Duodenal mucosa (tissue), 2 donors: ENCODE data around the gene ZFP36.

Experiments
- H3K27ac ChIP-seq: one replicate; pipeline ENCODE4 v1.7.0; 2013; ENCODE audit warnings: low read depth, low read length
- H3K27me3 ChIP-seq, 2 donors: one replicate each; pipeline ENCODE4 v1.7.0; 2013; ENCODE audit warnings: low read length in 2 of 2, control low read depth in 1 of 2; ENCODE audit not compliant: insufficient read depth in 2 of 2, control insufficient read depth in 1 of 2
- H3K36me3 ChIP-seq, 2 donors: one replicate each; pipeline ENCODE4 v1.7.0; 2013; ENCODE audit warnings: low read length in 2 of 2, control low read depth in 1 of 2; ENCODE audit not compliant: insufficient read depth in 2 of 2, control insufficient read depth in 1 of 2
- H3K4me1 ChIP-seq, 2 donors: one replicate each; pipeline ENCODE4 v1.7.0; 2013; ENCODE audit warnings: low read length in 2 of 2, control low read depth in 1 of 2; ENCODE audit not compliant: insufficient read depth in 2 of 2, control insufficient read depth in 1 of 2
- H3K4me3 ChIP-seq, 2 donors: one replicate each; pipeline ENCODE4 v1.7.0; 2013; ENCODE audit warnings: low read length in 2 of 2, low read depth in 1 of 2
- H3K9ac ChIP-seq, 2 donors: one replicate each; pipeline ENCODE4 v1.7.0; 2013; ENCODE audit warnings: low read length in 2 of 2, low read depth in 1 of 2
- H3K9me3 ChIP-seq, 2 donors: one replicate each; pipeline ENCODE4 v1.7.0; 2013; ENCODE audit warnings: low read length in 2 of 2, control low read depth in 1 of 2; ENCODE audit not compliant: control insufficient read depth in 1 of 2

Gene ZFP36

DNA sequence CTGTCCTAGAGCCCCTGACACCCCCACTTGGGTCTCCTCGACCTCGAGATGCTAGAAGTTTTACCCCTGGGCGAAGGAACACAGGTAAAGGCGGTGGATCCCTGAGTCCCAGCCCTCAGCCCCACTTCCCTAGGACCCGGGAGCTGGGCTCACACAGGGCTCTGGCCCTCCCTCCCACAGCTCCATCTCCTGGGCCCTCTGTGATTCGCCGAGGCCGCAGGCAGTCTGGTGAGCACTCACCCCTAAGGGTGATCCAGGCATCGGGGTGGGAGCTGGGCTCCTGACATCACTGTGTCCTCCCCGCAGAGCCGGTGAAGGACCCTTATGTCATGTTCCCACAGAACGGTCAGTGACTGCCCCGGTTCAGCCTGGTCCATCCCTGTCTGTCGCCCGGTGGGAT is 14.1 kb downstream of the ZFP36 start:
- peaks cover 0 to 9% of the 10 kb centered on the region in 2 donors for H3K36me3 ChIP-seq

DNA sequence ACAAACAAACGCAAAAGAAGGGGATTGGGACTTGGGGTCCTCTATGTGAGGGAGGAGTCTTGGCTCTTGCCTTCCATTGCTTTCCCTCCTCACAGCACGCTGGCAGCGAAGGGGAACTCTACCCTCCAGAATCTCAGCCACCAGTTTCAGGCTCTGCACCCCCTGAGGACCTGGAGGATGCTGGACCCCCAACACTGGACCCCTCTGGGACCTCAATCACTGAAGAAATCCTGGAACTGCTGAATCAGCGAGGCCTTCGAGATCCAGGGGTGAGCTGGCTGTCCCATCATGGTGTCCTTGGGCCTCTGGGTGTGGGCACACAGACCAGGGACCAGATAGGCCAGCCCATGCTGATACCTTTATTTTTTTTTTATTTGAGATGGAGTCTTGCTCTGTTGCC is 15.4 kb downstream of the ZFP36 start:
- H3K36me3 ChIP-seq = peaks cover 0 to 9% of the 10 kb centered on the region in 2 donors
- no peaks in the 10 kb centered on the region for H3K9me3 ChIP-seq
- no peak overlapping the region for H3K27ac ChIP-seq
- H3K9ac ChIP-seq = no peak overlapping the region
- no peak overlapping the region for H3K4me3 ChIP-seq
- H3K4me1 ChIP-seq = no peaks in the 10 kb centered on the region
- no peaks in the 10 kb centered on the region for H3K27me3 ChIP-seq

More for the DNA sequence above, 14.1 kb downstream of the ZFP36 start:
- no peaks in the 10 kb centered on the region for H3K9me3 ChIP-seq
- H3K9ac ChIP-seq = no peak overlapping the region
- no peak overlapping the region for H3K27ac ChIP-seq
- H3K4me3 ChIP-seq = no peak overlapping the region
- H3K27me3 ChIP-seq = no peaks in the 10 kb centered on the region
- H3K4me1 ChIP-seq = no peaks in the 10 kb centered on the region

DNA sequence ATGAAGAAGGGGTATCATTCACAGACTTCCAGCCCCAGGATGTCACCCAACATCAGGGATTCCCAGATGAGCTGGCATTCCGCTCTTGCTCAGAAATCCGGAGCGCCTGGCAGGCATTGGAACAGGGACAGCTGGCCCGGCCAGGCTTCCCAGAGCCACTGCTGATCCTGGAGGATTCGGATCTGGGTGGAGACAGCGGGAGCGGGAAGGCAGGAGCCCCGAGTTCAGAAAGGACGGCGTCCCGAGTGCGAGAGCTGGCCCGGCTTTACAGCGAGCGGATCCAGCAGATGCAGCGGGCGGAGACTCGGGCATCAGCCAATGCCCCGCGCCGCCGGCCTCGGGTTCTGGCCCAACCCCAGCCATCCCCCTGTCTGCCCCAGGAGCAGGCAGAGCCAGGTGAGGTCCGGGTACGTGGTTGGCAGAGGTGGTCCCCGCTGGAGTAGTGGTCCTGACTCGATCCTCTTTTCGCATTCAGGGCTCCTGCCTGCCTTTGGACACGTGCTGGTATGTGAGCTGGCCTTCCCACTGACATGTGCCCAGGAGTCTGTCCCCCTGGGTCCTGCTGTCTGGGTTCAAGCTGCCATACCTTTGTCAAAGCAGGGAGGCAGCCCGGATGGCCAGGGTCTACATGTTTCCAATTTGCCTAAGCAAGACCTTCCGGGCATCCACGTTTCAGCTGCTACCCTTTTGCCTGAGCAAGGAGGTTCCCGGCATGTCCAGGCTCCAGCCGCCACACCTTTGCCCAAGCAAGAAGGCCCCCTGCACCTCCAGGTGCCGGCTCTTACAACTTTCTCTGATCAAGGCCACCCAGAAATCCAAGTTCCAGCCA is 16.8 kb downstream of the ZFP36 start:
- H3K9me3 ChIP-seq = no peaks in the 10 kb centered on the region
- H3K27ac ChIP-seq = no peak overlapping the region
- H3K9ac ChIP-seq = no peak overlapping the region
- no peaks in the 10 kb centered on the region for H3K4me1 ChIP-seq
- peaks cover 0 to 9% of the 10 kb centered on the region in 2 donors for H3K36me3 ChIP-seq
- no peak overlapping the region for H3K4me3 ChIP-seq
- H3K27me3 ChIP-seq = no peaks in the 10 kb centered on the region

DNA sequence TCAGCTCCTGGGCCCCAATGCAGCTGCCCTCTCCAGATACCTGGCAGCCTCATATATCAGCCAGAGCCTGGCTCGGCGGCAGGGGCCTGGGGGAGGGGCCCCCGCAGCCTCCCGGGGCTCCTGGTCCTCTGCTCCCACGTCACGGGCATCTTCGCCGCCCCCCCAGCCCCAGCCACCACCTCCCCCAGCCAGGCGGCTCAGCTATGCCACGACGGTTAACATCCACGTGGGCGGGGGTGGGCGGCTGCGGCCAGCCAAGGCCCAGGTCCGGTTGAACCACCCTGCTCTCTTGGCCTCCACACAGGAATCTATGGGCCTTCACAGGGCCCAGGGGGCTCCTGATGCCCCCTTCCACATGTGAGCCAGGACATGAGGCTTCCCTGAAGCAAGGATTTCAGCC is 18.3 kb downstream of the ZFP36 start:
- Histone ChIP-seq H3K9me3 (no peaks in the 10 kb centered on the region), H3K9ac (no peak overlapping the region), H3K27ac (no peak overlapping the region), H3K4me1 (peaks cover 0 to 5% of the 10 kb centered on the region in 2 donors), H3K4me3 (no peak overlapping the region), H3K27me3 (no peaks in the 10 kb centered on the region), H3K36me3 (peaks cover 0 to 5% of the 10 kb centered on the region in 2 donors)

- peaks cover 0 to 5% of the 10 kb centered on the region in 2 donors for H3K36me3 ChIP-seq
- H3K9me3 ChIP-seq = no peaks in the 10 kb centered on the region
- no peak overlapping the region for H3K4me3 ChIP-seq
- peaks cover 0 to 8% of the 10 kb centered on the region in 2 donors for H3K4me1 ChIP-seq
- no peak overlapping the region for H3K9ac ChIP-seq
- no peak overlapping the region for H3K27ac ChIP-seq
- no peaks in the 10 kb centered on the region for H3K27me3 ChIP-seq
Observed at GRCh38 chr19:39425744-39426143, 19.1 kb downstream of the ZFP36 start.

GRCh38 chr19:39426170-39426569 is 19.5 kb downstream of the ZFP36 start:
- Histone ChIP-seq H3K36me3 (peaks cover 0 to 5% of the 10 kb centered on the region in 2 donors), H3K9me3 (no peaks in the 10 kb centered on the region), H3K4me3 (no peak overlapping the region), H3K27ac (no peak overlapping the region), H3K9ac (no peak overlapping the region), H3K27me3 (no peaks in the 10 kb centered on the region), H3K4me1 (peaks cover 0 to 11% of the 10 kb centered on the region in 2 donors)

- Histone ChIP-seq H3K27me3 (no peaks in the 10 kb centered on the region), H3K9ac (no peak overlapping the region), H3K4me3 (no peak overlapping the region), H3K36me3 (peaks cover 0 to 10% of the 10 kb centered on the region in 2 donors), H3K9me3 (no peaks in the 10 kb centered on the region), H3K27ac (no peak overlapping the region), H3K4me1 (peaks cover 0 to 13% of the 10 kb centered on the region in 2 donors)
Observed at GRCh38 chr19:39427707-39428106, 21.1 kb downstream of the ZFP36 start.

DNA sequence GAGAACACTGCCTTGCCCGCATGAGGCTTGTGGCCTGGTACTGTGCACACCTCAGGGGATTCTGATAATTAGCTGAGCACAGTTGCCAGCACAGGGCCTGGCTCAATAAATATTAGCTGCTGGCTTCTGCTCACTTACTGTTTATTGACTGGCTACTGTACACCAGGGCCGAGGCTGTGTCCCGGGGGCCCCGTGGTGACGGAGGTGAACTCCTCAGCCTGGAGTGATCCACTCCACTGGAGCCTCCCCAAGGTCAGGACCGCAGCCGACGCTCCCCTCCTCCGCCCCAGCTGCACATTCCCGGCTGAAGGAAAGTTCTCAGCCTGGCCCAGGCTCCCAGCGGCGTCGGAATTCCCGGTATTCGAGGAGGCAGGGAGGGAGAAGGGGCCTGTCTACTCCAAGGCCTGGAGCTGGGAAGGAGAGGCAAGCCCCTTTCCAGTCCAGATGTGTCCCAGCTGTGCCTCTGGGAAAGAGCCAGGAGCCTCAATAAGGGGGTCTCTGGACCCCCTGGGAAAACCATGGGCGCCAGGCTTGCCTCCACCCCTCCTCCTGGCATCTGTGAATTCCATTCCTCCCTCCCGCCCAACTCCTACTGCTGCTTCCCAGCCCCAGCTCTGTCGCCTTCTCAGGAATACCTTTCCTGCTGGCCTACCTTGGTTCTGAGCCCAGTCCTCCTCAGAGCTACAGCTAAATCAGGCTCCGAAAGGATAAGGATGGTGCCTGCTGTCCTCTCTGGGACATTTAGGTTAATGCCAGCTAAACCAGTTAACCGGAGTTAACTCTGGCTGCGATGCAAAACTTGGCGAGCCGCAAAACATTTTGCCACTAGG is 21.9 kb downstream of the ZFP36 start:
- no peak overlapping the region for H3K4me3 ChIP-seq
- peak overlapping the region; percentile 33 for H3K27ac ChIP-seq
- H3K9ac ChIP-seq = no peak overlapping the region

GRCh38 chr19:39430675-39431593 is 24.3 kb downstream of the ZFP36 start:
- Histone ChIP-seq H3K9ac (no peak overlapping the region), H3K27me3 (no peaks in the 10 kb centered on the region), H3K4me3 (peak overlapping the region in 1 of 2 donors; percentile 34), H3K9me3 (no peaks in the 10 kb centered on the region), H3K27ac (peak overlapping the region; percentile 53), H3K4me1 (peaks cover 12 to 36% of the 10 kb centered on the region in 2 donors), H3K36me3 (peaks cover 14 to 24% of the 10 kb centered on the region in 2 donors)

More for the DNA sequence above, 21.9 kb downstream of the ZFP36 start:
- no peaks in the 10 kb centered on the region for H3K9me3 ChIP-seq
- H3K36me3 ChIP-seq = peaks cover 8 to 18% of the 10 kb centered on the region in 2 donors
- H3K4me1 ChIP-seq = peaks cover 0 to 16% of the 10 kb centered on the region in 2 donors
- no peaks in the 10 kb centered on the region for H3K27me3 ChIP-seq
